AG10803 (cell line): ENCODE measurements around the gene ODC1.

ENCODE experiments used
- DNase-seq: peaks from one replicate; pipeline ENCODE4 v3.0.0; 2010; ENCODE audit warnings: low read depth
- H3K4me3 ChIP-seq: 2 replicates; pipeline ENCODE4 v1.5.1; 2011; ENCODE audit warnings: mild to moderate bottlenecking, low read length, control low read depth
- CTCF ChIP-seq: conservative IDR thresholded peaks from 2 replicates; pipeline ENCODE4 v1.5.1; 2011; ENCODE audit warnings: mild to moderate bottlenecking, low read length, control low read depth, inconsistent platforms

The ODC1 gene

GRCh38 chr2:10402653-10403215 is 45.4 kb downstream of the ODC1 start:
- no peak overlapping the region for H3K4me3 ChIP-seq
- peak; percentile 68 for DNase-seq
- TF ChIP-seq CTCF: no peak

DNA sequence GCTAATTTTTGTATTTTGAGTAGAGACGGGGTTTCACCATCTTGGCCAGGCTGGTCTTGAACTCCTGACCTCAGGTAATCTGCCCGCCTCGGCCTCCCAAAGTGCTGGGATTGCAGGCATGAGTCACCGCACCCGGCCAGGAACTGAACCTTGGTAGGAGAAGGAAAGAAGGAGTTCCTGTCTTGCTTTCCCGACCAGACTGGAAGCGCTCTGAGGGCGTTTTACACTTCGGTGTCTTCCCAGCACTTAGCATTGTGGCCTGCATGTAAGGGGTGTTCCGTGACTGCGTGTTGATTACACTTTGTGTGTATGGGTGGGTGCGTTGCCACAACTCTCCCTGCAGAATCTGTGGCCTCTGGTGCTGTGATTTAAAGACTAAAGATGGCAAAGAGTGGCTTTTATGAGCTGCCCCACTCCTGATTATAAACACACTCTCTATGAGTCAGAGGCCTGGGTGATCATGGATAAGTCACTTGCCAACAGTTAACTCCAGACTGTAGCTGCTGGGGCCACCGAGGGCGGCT is 46.0 kb downstream of the ODC1 start:
- no peak overlapping the region for H3K4me3 ChIP-seq
- no peak for TF ChIP-seq CTCF
- peak; percentile 71 for DNase-seq

DNA sequence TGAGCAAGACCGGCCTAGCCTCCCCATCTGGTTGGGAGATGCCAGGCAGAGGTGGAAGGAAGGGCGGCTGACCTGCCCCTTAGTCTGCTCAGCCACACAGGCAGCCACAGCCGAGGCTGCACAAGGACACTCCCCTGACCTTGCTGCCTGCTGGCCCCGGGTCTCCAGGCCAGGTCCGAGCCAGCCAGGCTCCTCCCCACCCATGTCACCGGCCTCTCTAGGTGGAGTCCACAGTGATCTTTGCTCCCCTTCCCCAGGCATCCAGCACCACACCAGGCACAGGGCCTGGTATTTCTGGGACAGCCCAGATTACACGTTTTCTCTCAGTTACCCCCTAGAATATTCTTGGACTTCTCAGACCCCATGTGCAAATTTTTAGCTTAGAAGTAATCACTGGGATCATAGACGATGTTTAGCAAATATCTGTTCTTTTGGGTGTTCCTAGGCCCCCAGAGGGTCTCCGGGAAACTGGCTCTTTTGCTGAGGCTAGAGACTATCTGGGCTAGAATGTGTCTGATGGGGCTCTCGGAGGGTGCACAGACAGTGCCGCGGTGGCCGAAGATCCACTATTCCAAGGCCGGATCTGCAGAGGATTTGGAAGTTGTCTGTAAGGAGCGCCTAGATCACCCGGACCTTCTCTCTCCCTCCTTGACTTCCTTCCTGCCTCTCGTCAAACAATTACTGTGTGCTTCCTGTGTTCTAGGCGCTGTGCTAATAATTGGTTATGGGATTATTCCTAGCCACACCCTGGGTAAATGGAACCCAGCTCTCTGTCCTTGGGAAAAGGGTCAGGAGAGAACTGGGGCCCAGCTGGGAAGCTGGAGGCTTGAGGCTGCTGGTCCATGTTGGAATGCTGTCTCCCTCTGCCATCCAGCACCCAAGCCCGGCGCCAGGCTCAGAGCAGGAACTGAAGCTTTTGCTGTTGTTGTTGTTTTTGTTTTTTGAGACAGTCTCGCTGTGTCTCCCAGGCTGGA is 46.9 kb downstream of the ODC1 start:
- DNase-seq: no peak
- TF ChIP-seq CTCF: no peak

GRCh38 chr2:10400568-10400977 is 47.6 kb downstream of the ODC1 start:
- no peak overlapping the region for H3K4me3 ChIP-seq
- TF ChIP-seq CTCF: no peak
- DNase-seq: no peak

More for the DNA sequence above, 46.9 kb downstream of the ODC1 start:
- H3K4me3 ChIP-seq: no peak overlapping the region

GRCh38 chr2:10400002-10400401 is 48.1 kb downstream of the ODC1 start:
- DNase-seq: no peak
- no peak overlapping the region for H3K4me3 ChIP-seq
- TF ChIP-seq CTCF: no peak

- no peak overlapping the region for H3K4me3 ChIP-seq
- DNase-seq: no peak
- no peak for TF ChIP-seq CTCF
Observed at GRCh38 chr2:10399358-10399757, 48.8 kb downstream of the ODC1 start.

- H3K4me3 ChIP-seq: no peak overlapping the region
- no peak for TF ChIP-seq CTCF
- DNase-seq: no peak
Observed at GRCh38 chr2:10398496-10398895, 49.6 kb downstream of the ODC1 start.
